Measurements from ENCODE around the gene XPO5.
"Not testable (repeated sequence)": the region's sequence is repeated elsewhere in the genome, so short reads cannot be mapped to it uniquely, and the experiment has no call there.

XPO5 gene

DNA sequence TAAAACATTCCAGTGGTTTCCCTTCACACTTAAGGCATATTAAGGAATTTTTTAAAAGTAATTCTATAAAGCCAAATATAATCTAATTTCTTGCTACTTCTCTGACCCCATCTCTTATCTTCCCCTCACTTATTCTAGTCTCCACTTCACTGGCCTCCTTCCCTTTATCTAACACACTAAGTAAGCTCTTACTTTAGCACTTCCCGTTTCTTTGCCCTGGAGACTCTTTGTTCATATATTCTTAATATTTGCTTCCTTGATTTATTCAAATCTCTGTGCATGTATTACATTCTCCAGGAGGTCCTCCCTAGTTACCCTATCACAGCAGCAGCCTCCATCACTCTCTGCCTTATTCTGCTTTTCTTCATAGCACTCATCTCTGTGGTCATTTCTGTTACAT, 33.0 kb upstream of the XPO5 start:
- TF ChIP-seq, protein P1, sequence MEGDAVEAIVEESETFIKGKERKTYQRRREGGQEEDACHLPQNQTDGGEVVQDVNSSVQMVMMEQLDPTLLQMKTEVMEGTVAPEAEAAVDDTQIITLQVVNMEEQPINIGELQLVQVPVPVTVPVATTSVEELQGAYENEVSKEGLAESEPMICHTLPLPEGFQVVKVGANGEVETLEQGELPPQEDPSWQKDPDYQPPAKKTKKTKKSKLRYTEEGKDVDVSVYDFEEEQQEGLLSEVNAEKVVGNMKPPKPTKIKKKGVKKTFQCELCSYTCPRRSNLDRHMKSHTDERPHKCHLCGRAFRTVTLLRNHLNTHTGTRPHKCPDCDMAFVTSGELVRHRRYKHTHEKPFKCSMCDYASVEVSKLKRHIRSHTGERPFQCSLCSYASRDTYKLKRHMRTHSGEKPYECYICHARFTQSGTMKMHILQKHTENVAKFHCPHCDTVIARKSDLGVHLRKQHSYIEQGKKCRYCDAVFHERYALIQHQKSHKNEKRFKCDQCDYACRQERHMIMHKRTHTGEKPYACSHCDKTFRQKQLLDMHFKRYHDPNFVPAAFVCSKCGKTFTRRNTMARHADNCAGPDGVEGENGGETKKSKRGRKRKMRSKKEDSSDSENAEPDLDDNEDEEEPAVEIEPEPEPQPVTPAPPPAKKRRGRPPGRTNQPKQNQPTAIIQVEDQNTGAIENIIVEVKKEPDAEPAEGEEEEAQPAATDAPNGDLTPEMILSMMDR (IDR thresholded peaks at IDR 0.05; ENCODE audit: low read depth, low read length, missing control alignments): no peak
- DNase-seq (ENCODE audit: extremely low read depth, low read depth): no peak
- H3K4me3 ChIP-seq (replicated peaks; ENCODE audit: low read depth, low read length): no peak overlapping the region

DNA sequence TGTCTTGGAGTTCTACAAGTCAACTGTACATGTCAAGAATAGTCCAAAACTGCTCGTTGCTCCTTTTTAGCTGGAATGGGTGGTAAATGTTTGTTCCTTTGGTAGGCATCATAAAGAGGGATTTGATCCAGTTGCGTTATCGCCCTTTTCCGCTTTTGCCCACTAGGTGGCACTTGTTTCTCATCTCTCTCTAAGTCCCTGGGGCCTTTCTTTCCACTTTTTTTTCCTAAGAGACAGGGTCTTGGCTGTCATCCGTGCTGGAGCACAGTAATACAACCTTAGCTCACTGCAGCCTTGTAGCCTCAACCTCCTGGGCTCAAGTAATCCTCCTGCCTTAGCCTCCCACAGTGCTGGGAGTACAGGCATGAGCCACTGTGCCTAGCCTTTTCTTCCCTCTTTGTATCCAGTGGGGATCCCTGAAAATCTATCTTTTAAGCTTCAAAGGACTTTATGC, 32.5 kb upstream of the XPO5 start:
- TF ChIP-seq, protein P1 (IDR thresholded peaks at IDR 0.05; ENCODE audit: low read depth, low read length, missing control alignments): peak; percentile 91
- no peak overlapping the region for H3K4me3 ChIP-seq (replicated peaks; ENCODE audit: low read depth, low read length)
- DNase-seq (ENCODE audit: extremely low read depth, low read depth): peak; percentile 71

DNA sequence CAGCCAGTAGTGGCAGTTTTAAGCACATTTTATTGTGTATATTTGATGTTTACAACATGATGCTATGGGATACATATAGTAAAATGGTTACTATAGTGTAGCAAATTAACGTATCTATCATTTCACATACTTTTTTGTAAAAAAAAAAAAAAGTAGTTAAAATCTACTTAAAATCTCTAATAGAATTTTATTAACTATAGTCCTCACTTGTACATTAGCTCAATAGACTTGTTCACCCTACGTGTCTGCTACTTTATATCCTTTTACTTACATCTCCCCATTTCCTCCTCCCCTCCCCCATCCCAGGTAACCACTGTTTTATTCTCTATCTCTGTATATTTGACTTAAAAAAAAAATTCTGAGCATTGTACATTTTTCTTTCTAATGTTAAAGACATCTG, 30.2 kb upstream of the XPO5 start:
- TF ChIP-seq, protein P1 (IDR thresholded peaks at IDR 0.05; ENCODE audit: low read depth, low read length, missing control alignments): no peak
- DNase-seq (ENCODE audit: extremely low read depth, low read depth): no peak

DNA sequence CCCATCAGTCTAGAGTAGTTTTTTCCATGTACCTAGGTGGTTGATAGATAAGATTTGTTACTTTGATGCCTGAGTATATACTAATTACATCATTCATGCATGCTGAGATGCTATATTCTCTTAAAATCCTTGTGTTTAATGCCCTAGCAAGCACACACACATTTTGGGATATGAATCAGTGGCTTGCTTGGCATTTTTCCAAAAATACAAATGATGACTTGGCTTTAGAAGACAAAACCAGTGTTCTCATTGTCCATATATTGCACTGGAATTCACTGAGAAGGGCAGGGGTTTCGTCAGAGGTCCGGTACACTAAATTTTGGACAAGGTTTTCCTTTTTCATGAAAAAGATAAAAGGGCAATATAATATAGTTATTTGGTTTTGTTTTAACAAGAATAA, 28.3 kb upstream of the XPO5 start:
- TF ChIP-seq, protein P1 (IDR thresholded peaks at IDR 0.05; ENCODE audit: low read depth, low read length, missing control alignments): no peak
- H3K4me3 ChIP-seq (replicated peaks; ENCODE audit: low read depth, low read length): no peak overlapping the region
- DNase-seq (ENCODE audit: extremely low read depth, low read depth): no peak

More for the DNA sequence above, 30.2 kb upstream of the XPO5 start:
- no peak overlapping the region for H3K4me3 ChIP-seq (replicated peaks; ENCODE audit: low read depth, low read length)

DNA sequence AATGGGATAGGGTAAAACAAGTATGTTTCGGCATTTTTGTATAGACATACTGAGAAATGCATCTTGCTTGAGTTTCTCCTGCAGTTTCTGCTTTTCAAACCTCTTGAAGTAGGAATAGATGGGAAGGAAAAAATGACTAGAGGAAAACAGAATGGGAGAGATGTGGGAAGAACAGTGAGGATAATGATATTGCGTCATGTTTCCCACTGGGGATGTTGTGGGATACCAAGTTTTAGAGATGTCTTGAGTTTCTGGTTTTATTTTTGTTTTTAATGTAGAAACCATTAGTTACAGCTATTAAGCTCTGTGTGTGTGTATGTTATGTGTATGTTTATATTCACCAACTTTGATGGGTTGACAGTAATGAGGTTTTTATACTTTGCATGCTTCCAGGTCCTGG, 24.8 kb upstream of the XPO5 start:
- TF ChIP-seq, protein P1 (IDR thresholded peaks at IDR 0.05; ENCODE audit: low read depth, low read length, missing control alignments): no peak
- H3K4me3 ChIP-seq (replicated peaks; ENCODE audit: low read depth, low read length): no peak overlapping the region
- no peak for DNase-seq (ENCODE audit: extremely low read depth, low read depth)

DNA sequence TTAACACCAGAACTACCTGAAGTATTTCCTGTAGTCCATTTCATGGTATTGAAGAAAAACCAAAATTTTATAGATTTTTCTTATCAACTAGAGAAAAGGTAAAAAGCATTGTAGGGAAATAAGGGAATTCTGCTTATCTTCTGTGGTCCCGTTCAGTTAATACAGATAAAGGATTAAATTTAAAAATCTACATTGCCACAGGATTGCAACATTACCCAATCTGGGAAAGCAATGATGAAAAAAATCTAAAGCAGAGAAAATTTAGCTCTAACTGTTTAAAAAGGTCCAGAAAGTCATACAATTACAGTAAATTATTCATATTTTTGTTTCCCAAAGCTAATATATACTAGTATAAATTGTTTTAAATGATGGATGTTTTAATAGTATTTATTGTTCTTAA, 18.1 kb upstream of the XPO5 start:
- DNase-seq (ENCODE audit: extremely low read depth, low read depth): no peak
- TF ChIP-seq, protein P1 (IDR thresholded peaks at IDR 0.05; ENCODE audit: low read depth, low read length, missing control alignments): no peak
- H3K4me3 ChIP-seq (replicated peaks; ENCODE audit: low read depth, low read length): no peak overlapping the region

DNA sequence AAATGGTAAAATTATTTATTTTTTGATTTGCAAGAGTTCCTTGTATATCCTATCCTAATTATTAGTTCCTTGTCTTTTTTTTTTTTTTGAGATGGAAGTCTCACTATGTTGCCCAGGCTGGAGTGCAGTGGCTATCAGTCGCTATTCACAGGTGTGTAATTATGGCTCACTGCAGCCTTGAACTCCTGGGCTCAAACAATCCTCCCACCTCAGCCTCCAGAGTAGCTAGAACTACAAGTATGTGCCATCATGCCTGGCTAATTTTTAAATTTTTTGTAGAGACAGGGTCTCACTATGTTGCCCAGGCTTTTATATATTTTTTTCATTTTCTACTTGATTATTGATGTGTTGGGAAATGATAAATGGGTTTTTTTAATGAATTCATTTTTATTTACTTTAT, 13.7 kb upstream of the XPO5 start:
- not testable (repeated sequence) for DNase-seq (ENCODE audit: extremely low read depth, low read depth); H3K4me3 ChIP-seq (replicated peaks; ENCODE audit: low read depth, low read length)
